GM19043 (cell line): ENCODE measurements around the gene RPAP3.
"Not testable (repeated sequence)": the region's sequence is repeated elsewhere in the genome, so short reads cannot be mapped to it uniquely, and the experiment has no call there.

Experiments used
- ATAC-seq: cut with Tn5 transposase; IDR thresholded peaks from one replicate; pipeline ENCODE4 v1.9.1; 2021; ENCODE audit warnings: low read depth; ENCODE audit not compliant: unreplicated experiment

RPAP3 gene

DNA sequence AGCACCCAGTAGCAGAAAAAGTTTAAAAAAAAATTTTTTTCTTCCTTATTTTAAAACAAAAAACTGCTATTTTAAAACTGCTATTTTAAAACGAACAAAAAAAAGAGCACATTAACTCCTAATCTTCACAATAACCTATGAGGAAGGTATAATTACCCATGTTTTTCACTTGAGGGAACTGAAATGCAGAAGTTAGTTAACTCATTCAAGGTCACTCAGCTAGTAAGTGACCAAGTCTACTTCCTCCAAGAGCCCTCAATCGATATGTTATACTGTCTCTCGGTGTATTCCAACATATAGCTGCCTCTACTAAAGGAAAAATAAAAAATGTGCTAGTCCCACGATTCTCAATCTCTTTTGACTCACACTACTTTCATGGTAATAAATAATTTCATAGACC is 7.8 kb downstream of the RPAP3 start:
- no peak for ATAC-seq

- no peak for ATAC-seq
Measured at GRCh38 chr12:47689215-47689614, 16.6 kb downstream of the RPAP3 start.

GRCh38 chr12:47687636-47688035 is 18.2 kb downstream of the RPAP3 start:
- no peak for ATAC-seq

DNA sequence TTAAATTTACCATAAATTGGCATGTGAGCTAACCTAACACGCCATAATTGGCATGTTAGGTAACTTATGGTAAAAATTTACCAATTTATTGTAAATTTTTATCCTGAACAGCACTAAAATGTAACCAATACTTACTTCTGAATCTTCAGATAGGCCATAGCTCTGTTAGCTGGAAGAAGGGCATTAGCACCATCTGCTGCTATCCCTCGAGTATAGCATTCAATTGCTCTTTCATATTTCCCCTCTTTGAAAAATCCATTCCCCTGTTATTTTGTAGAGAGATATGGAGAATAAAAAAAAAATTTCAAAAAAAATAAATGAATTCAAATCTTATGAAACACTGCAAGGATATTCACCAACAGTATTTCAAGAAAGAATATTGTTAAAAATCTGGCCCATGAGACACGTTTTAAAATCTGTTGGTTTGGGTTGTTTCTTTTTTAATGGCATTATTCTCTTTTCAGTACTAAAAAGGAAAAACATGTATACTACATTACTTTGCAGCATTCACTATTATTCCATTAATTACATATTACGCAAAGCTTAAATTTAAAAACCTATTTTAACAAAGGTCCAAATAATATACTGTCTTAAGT is 19.1 kb downstream of the RPAP3 start:
- no peak for ATAC-seq

DNA sequence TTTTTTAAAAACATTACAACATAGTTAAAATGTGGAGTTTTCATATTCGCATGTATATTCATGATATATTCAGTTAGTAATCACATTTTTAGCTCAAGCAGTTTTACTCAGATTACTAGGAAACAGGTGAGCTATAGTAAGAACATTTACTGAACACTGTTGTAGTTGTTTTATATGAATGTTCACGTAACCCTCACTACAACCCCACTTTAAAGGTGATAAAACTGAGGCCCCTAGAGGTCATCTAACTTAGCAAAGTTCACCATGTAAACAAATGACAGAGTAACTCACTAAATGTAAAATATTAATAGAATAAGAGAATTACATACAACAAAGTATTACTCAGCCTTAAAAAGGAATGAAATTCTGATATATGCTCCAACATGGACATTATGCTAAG is 26.0 kb downstream of the RPAP3 start:
- no peak for ATAC-seq

- no peak for ATAC-seq
Measured at GRCh38 chr12:47672068-47672467, 33.8 kb downstream of the RPAP3 start.

- not testable (repeated sequence) for ATAC-seq
Measured at GRCh38 chr12:47667935-47668334, 37.9 kb downstream of the RPAP3 start.

DNA sequence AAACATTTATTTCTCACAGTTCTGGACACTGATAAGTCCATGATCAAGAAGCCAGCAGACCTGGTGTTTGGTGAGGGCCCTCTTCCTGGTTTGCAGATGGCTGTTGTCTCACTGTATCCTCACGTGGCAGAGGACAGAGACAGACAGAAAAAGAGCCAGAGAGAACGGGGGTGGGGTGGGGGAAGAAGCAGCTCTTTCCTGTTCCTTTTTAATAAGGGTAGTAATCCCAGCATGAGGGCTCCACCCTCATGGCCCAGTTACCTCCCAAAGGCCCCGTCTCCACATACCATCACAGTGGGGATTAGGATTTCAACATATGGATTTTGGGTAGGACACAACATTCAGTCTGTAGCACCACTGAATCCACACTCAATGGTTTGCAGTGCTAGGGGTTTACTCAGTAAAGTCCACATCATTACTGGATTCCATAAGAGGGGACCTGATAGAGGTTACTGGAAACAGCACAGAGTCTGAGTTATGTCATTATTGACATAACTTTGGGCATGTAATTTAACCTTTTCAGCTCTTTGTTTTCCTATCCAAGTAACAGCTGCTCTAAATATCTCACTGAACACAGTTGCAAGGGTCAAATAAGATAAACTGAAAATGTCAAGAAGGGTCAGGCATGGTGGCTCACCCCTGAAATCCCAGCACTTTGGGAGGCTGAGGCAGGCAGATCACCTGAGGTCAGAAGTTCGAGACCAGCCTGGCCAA is 53.2 kb downstream of the RPAP3 start:
- ATAC-seq: no peak

GRCh38 chr12:47651368-47652254 is 54.2 kb downstream of the RPAP3 start:
- ATAC-seq: peak; percentile 60

GRCh38 chr12:47650469-47650868 is 55.4 kb downstream of the RPAP3 start:
- peak; percentile 58 for ATAC-seq

DNA sequence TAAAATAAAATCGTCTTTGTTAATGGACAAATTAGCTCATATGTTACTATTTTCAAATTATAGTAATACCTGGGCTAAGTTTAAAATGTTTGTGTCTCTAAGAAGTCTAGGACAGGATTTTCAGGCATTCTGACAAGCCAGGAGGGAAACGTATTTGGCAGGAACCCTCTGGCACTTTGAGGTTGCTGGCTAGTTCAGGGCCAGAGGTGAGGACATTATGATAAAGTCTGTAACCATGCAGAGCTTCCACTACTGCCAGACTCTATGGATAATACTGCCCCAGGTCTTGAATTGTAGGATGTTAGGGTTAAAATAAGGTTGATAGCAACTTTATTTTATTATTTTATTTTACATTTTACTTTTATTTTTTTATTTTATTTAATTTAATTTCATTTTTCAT is 56.4 kb downstream of the RPAP3 start:
- ATAC-seq: no peak

DNA sequence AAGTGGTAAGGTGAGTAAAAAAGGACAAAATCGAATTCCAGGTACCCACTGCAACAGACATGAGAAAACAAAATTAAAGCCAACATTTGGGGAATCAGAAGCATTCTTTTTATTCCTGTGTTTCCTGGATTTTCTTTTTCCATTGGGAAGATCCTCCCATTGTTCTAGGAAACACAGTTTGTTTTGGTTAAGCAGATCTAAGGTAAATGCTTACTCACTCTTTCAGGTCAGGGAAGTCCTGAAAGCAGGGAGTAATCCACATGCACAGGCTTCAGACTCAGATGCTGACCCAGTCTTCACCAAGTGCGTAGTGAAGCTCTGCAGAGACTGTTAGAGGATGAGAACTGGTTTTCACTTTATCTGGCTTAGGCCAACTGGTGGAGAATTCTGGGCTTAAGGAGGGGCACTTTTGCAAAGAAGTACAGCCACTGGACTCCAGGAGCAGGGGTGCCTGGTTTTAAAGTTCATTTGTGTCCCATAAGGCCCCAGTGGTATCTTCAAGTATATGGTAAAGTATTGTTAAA is 57.7 kb downstream of the RPAP3 start:
- ATAC-seq: no peak

DNA sequence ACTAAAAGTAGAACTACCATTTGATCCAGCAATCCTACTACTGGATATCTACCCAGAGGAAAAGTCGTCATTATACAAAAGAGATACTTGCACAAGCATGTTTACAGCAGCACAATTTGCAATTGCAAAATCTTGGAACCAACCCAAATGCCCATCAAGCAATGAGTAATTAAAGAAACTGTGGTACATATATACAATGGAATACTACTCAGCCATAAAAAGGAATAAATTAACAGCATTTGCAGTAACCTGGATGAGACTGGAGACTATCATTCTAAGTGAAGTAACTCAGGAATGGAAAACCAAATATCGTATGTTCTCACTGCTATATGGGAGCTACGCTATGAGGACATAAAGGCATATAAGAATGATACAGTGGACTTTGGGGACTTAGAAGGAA is 63.5 kb downstream of the RPAP3 start:
- ATAC-seq: not testable (repeated sequence)

DNA sequence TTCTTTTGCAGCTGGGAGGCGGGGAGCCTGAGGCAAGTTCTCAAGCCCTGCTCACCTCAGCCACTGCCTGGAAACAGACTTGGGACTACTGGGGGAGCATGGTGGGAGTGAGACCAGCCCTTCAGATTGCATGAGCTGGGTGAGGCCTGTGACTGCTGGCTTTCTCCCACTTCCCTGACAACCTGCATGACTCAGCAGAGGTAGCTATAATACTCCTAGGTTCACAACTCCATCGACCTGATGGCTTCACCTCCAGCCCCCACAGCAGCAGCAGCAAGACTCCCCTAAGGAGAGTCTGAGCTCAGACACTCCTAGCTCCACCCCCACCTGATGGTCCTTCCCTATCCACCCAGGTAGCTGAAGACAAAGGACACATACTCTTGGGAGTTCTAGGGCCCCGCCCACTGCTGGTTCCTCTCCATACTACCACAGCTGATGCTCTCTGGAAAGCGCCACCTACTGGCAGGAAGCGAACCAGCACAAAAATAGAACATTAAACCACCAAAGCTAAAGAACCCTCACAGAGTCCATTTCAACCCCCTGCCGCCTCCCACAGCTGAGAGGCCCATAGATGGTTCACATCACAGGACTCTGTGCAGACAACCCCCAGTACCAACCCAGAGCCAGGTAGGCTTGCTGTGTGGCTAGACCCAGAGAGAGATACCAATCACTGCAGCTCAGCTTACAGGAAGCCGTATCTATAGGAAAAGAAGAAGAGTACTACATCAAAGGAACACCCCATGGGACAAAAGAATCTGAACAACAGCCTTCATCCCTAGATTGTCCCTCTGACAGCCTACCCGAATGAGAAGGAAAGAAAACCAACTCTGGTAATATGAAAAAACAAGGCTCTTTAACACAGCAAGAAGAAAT is 68.7 kb downstream of the RPAP3 start:
- no peak for ATAC-seq

DNA sequence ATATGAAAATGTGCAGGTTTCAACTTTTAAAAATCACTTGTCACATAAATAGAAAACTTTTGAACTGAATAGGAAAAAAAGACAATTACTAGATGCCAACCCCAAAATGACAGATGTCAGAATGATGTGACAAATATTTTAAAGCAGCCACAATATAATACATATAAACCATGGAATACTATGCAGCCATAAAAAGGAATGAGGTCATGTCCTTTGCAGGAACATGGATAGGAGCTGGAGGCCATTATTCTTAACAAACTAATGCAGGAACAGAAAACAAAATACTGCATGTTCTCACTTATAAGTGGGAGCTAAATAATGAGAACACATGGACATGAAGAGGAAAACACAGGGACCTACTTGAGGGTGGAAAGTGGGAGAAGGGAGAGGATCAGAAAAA is 70.1 kb downstream of the RPAP3 start:
- not testable (repeated sequence) for ATAC-seq

DNA sequence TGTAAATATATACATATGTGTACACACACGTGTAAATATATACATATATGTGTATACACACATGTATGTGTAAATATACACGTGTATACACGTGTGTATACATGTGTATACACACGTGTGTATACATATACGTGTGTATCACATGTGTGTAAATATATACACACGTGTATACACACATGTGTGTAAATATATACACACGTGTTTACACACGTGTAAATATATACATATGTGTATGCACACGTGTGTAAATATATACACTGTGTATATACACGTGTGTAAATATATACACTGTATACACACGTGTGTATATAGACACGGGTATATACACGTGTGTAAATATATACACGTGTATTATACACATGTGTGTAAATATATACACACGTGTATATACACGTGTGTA is 71.7 kb downstream of the RPAP3 start:
- ATAC-seq: no peak

- no peak for ATAC-seq
Measured at GRCh38 chr12:47621960-47622359, 83.9 kb downstream of the RPAP3 start.

GRCh38 chr12:47617476-47617875 is 88.4 kb downstream of the RPAP3 start:
- ATAC-seq: no peak

DNA sequence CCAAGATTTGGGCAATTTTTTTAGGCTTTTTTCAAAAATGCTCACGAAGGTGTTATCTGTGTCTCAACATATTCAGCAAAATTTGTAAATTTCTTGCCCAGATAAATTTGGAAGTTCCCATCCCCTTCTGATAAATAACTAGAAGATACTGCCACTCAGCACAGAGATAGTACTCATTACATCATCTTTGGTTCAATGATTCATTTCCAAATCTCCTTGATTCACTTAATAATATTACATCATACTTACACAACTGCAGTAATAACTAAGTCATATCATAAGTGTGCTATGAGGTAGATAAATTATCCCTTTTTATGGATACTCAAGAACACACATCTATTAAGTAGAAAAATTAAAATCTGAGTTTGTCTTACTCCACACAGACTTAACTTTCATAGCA is 89.4 kb downstream of the RPAP3 start:
- no peak for ATAC-seq

DNA sequence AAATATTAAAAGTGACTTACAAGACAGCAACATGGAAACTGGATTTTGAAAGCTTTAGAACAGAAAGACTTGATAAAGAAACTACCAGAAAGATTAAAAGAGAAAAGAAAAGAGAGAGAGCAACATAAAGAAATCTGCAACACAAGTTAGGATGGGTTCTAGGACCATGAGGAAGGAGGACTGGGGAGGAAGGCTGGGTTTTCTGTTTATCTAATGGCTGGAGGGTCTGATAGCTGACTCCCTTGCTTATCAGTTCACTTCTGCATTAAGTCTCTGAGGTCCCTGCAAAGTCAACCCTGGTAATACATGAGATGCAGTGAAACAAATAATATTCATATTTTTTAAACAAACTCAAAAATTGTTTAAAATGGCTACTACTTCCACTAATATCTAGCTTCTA is 90.1 kb downstream of the RPAP3 start:
- no peak for ATAC-seq
